ENCODE results near the gene HEPHL1.

DNA sequence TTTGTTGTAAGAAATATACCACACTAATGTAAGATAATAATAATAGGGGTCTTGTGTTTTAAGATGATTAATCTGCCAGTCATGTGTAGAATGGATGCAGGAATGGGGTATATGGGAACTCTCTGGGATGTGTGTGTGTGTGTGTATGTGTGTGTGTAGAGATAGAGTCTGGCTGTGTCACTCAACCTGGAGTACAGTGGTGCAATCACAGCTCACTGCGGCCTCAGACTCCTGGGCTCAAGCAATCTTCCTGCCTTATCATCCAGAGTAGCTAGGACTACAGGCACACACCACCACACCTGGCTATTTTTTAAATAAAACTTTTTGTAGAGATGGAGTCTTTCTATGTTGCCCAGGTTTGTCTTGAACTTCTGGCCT, 96.0 kb downstream of the HEPHL1 start:
- TF ChIP-seq, protein P1, sequence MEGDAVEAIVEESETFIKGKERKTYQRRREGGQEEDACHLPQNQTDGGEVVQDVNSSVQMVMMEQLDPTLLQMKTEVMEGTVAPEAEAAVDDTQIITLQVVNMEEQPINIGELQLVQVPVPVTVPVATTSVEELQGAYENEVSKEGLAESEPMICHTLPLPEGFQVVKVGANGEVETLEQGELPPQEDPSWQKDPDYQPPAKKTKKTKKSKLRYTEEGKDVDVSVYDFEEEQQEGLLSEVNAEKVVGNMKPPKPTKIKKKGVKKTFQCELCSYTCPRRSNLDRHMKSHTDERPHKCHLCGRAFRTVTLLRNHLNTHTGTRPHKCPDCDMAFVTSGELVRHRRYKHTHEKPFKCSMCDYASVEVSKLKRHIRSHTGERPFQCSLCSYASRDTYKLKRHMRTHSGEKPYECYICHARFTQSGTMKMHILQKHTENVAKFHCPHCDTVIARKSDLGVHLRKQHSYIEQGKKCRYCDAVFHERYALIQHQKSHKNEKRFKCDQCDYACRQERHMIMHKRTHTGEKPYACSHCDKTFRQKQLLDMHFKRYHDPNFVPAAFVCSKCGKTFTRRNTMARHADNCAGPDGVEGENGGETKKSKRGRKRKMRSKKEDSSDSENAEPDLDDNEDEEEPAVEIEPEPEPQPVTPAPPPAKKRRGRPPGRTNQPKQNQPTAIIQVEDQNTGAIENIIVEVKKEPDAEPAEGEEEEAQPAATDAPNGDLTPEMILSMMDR (IDR thresholded peaks at IDR 0.05) = no peak
- TF ChIP-seq EZH2 (IDR thresholded peaks at IDR 0.05) (no peak), EZH2phosphoT487 (IDR thresholded peaks at IDR 0.05) (no peak)

All from neural progenitor cell (in vitro differentiated cells).